H1 (cell line): ENCODE data around the gene CRNN. TPM values are rescaled to one million over a fixed set of nuclear protein-coding genes. Genes with fewer than 3 reads are reported as not detected.

Source experiments
- CTCF ChIA-PET: fragments of 300-600 bp; sonication (Branson Sonifier 250); formaldehyde crosslinking; loops from one replicate; lab custom pipeline; 2021; ENCODE audit not compliant: partially characterized antibody; lab: Charles Lee
- POLR2A ChIA-PET: fragments of 300-600 bp; sonication (Branson Sonifier 250); formaldehyde crosslinking; loops from one replicate; lab custom pipeline; 2021; ENCODE audit warnings: inconsistent platforms; ENCODE audit not compliant: partially characterized antibody; lab: Charles Lee
- DNase-seq, 2 experiments: peaks; one replicate each; pipeline versions ENCODE4 v3.0.0 to v3.0.0-alpha.2; 2010 to 2022; ENCODE audit warnings: low spot score in 2 of 2, low read depth in 1 of 2, mixed read lengths in 1 of 2
- FAIRE-seq: peaks from 2 replicates; lab custom pipeline; 2011; peaks lifted over from hg19 to GRCh38; lab: Jason Lieb, UNC
- H2AFZ ChIP-seq: 2 replicates; pipeline ENCODE4 v1.8.1; 2012; ENCODE audit warnings: low read length, inconsistent platforms
- H2AK5ac ChIP-seq: 2 replicates; pipeline ENCODE4 v1.6.1; 2013; ENCODE audit warnings: low read depth, low read length
- H2BK120ac ChIP-seq: replicated peaks from 2 replicates; pipeline ENCODE3; 2013; ENCODE audit warnings: low read depth, low read length, inconsistent platforms
- H2BK12ac ChIP-seq: 2 replicates; pipeline ENCODE4 v1.6.1; 2013; ENCODE audit warnings: low read depth, low read length
- H2BK15ac ChIP-seq: 2 replicates; pipeline ENCODE4 v1.6.1; 2013; ENCODE audit warnings: low read length
- H2BK20ac ChIP-seq: 2 replicates; pipeline ENCODE4 v1.6.1; 2013; ENCODE audit warnings: low read length
- H2BK5ac ChIP-seq: 2 replicates; pipeline ENCODE4 v1.6.1; 2013; ENCODE audit warnings: low read depth, low read length
- H3K14ac ChIP-seq: 2 replicates; pipeline ENCODE4 v1.6.1; 2013; ENCODE audit warnings: inconsistent platforms; ENCODE audit not compliant: insufficient read length
- H3K18ac ChIP-seq: 2 replicates; pipeline ENCODE4 v1.6.1; 2013; ENCODE audit warnings: low read length; ENCODE audit errors: extremely low read depth
- H3K23ac ChIP-seq: 2 replicates; pipeline ENCODE4 v1.6.1; 2013; ENCODE audit warnings: inconsistent platforms; ENCODE audit not compliant: insufficient read length
- H3K23me2 ChIP-seq: 2 replicates; pipeline ENCODE4 v1.6.1; 2013; ENCODE audit warnings: low read depth, low read length
- H3K27ac ChIP-seq: 2 replicates; pipeline ENCODE4 v1.6.1; 2011; ENCODE audit warnings: low read depth, low read length, inconsistent platforms
- H3K27me3 ChIP-seq, 4 experiments: replicated peaks in 1 of 4; 1 replicate in 1 of 4; 2 replicates in 3 of 4; pipeline versions ENCODE4 v1.6.1 to v1.8.1; 2011 to 2013; ENCODE audit warnings: low read length in 3 of 4, mild to moderate bottlenecking in 3 of 4, inconsistent platforms in 2 of 4, mixed read lengths in 2 of 4, moderate library complexity in 1 of 4; ENCODE audit not compliant: control insufficient read depth in 3 of 4, insufficient read depth in 3 of 4; ENCODE audit errors: extremely low read depth in 1 of 4
- H3K36me3 ChIP-seq, 4 experiments: 2 replicates each; pipeline versions ENCODE4 v1.6.1 to v1.8.1; 2011 to 2013; ENCODE audit warnings: mild to moderate bottlenecking in 4 of 4, low read length in 3 of 4, moderate library complexity in 2 of 4, control low read depth in 1 of 4, inconsistent platforms in 1 of 4; ENCODE audit not compliant: insufficient read depth in 4 of 4, control insufficient read depth in 2 of 4
- H3K4ac ChIP-seq: replicated peaks from 2 replicates; pipeline ENCODE3; 2013; ENCODE audit warnings: low read length, low read depth, mixed read lengths, inconsistent platforms; ENCODE audit not compliant: insufficient read length
- H3K4me1 ChIP-seq, 4 experiments: replicated peaks in 1 of 4; 1 replicate in 1 of 4; 2 replicates in 3 of 4; pipeline versions ENCODE4 v1.6.1 to v1.8.1; 2011 to 2013; ENCODE audit warnings: low read length in 3 of 4, inconsistent platforms in 2 of 4, mixed read lengths in 1 of 4; ENCODE audit not compliant: insufficient read depth in 4 of 4, control insufficient read depth in 3 of 4
- H3K4me2 ChIP-seq, 2 experiments: 2 replicates each; pipeline versions ENCODE4 v1.6.1 to v1.8.1; 2011 to 2013; ENCODE audit warnings: low read depth in 2 of 2, low read length in 2 of 2, control low read depth in 1 of 2, inconsistent platforms in 1 of 2, mild to moderate bottlenecking in 1 of 2; ENCODE audit not compliant: insufficient read depth in 1 of 2
- H3K4me3 ChIP-seq, 4 experiments: fragments of 200-600, 300-600 bp in 1 of 4; sonication (generic), shearing (Covaris generic), sonication (Bioruptor Twin) in 1 of 4; 2 replicates each; pipeline versions ENCODE4 v1.5.1 to v1.8.1; 2011 to 2016; ENCODE audit warnings: low read length in 4 of 4, low read depth in 3 of 4, control low read depth in 2 of 4, inconsistent platforms in 2 of 4, mild to moderate bottlenecking in 2 of 4, mixed read lengths in 1 of 4, moderate library complexity in 1 of 4; ENCODE audit not compliant: insufficient read depth in 2 of 4; ENCODE audit errors: extremely low read depth in 1 of 4
- H3K56ac ChIP-seq: replicated peaks from 2 replicates; pipeline ENCODE3; 2013; ENCODE audit warnings: low read depth, mild to moderate bottlenecking, mixed read lengths, low read length, inconsistent platforms; ENCODE audit not compliant: insufficient read length
- H3K79me1 ChIP-seq: 2 replicates; pipeline ENCODE4 v1.6.1; 2013; ENCODE audit warnings: low read depth, low read length, control low read depth
- H3K79me2 ChIP-seq, 2 experiments: 2 replicates each; pipeline versions ENCODE4 v1.6.1 to v1.8.1; 2012 to 2013; ENCODE audit warnings: low read length in 2 of 2, mild to moderate bottlenecking in 2 of 2, inconsistent platforms in 1 of 2; ENCODE audit not compliant: insufficient read depth in 2 of 2, control insufficient read depth in 1 of 2
- H3K9ac ChIP-seq, 4 experiments: replicated peaks in 1 of 4; 1 replicate in 1 of 4; 2 replicates in 3 of 4; pipeline versions ENCODE4 v1.6.1 to v1.8.1; 2011 to 2013; ENCODE audit warnings: low read depth in 3 of 4, low read length in 3 of 4, control low read depth in 2 of 4, mild to moderate bottlenecking in 2 of 4, moderate library complexity in 2 of 4, inconsistent platforms in 1 of 4; ENCODE audit errors: extremely low read depth in 1 of 4
- H3K9me3 ChIP-seq, 2 experiments: 2 replicates each; pipeline versions ENCODE4 v1.6.1 to v1.8.1; 2012 to 2013; ENCODE audit warnings: mild to moderate bottlenecking in 2 of 2, moderate library complexity in 2 of 2, control low read depth in 1 of 2, inconsistent platforms in 1 of 2, low read depth in 1 of 2, low read length in 1 of 2, mixed read lengths in 1 of 2; ENCODE audit not compliant: insufficient read depth in 2 of 2
- H4K20me1 ChIP-seq, 2 experiments: replicated peaks in 1 of 2; 2 replicates each; pipeline versions ENCODE3 to v1.8.1; 2011 to 2013; ENCODE audit warnings: inconsistent platforms in 2 of 2, low read length in 2 of 2, mild to moderate bottlenecking in 1 of 2; ENCODE audit not compliant: insufficient read depth in 2 of 2, control insufficient read depth in 1 of 2
- H4K5ac ChIP-seq: 2 replicates; pipeline ENCODE4 v1.6.1; 2013; ENCODE audit warnings: low read length, low read depth, mixed read lengths, inconsistent platforms; ENCODE audit not compliant: insufficient read length
- H4K8ac ChIP-seq: 2 replicates; pipeline ENCODE4 v1.8.0; 2013; ENCODE audit warnings: mild to moderate bottlenecking, moderate library complexity, low read length, inconsistent platforms; ENCODE audit not compliant: insufficient read depth; ENCODE audit errors: extremely low read depth
- H4K91ac ChIP-seq: replicated peaks from 2 replicates; pipeline ENCODE3; 2013; ENCODE audit warnings: low read length, mixed read lengths, inconsistent platforms; ENCODE audit not compliant: insufficient read length
- BACH1 ChIP-seq: IDR thresholded peaks from 2 replicates; pipeline ENCODE4 v1.6.1; 2012; ENCODE audit warnings: low read length, improper control_type of control experiment
- CBX5 ChIP-seq: fragments of 300-800, 300-1000 bp; sonication (generic); IDR thresholded peaks from 2 replicates; pipeline ENCODE4 v1.7.1; 2016; ENCODE audit warnings: antibody characterized with exemption, low read length, low read depth
- CTBP2 ChIP-seq: IDR thresholded peaks from 2 replicates; pipeline ENCODE4 v1.7.0; 2011; ENCODE audit warnings: borderline replicate concordance, mild to moderate bottlenecking, moderate library complexity, mixed read lengths, low read length; ENCODE audit not compliant: insufficient read depth, insufficient read length
- HDAC2 ChIP-seq, 2 experiments: fragments of 300-600 bp in 1 of 2; sonication (generic) in 1 of 2; IDR thresholded peaks; 2 replicates each; pipeline ENCODE4 v1.6.1; 2011 to 2012; ENCODE audit warnings: low read depth in 2 of 2, low read length in 2 of 2, mild to moderate bottlenecking in 2 of 2, moderate library complexity in 2 of 2, borderline replicate concordance in 1 of 2, inconsistent platforms in 1 of 2
- WGBS, 2 experiments: shearing (Covaris generic) in 1 of 2; methylation state at CpG; one replicate each; pipeline versions ENCODE4 v1.1.6 to v1.1.7; 2013 to 2015; ENCODE audit warnings: low lambda C conversion rate in 2 of 2, mixed read lengths in 2 of 2, inconsistent platforms in 1 of 2, low coverage in 1 of 2, missing lambda C conversion rate in 1 of 2; ENCODE audit not compliant: insufficient replicate concordance in 2 of 2, insufficient coverage in 1 of 2, insufficient read length in 1 of 2; ENCODE audit errors: extremely low coverage in 1 of 2, missing lambda C conversion rate in 1 of 2; 5-methylcytosine and 5-hydroxymethylcytosine counted together
- polyA plus RNA-seq, 7 experiments: library from polyadenylated mRNA; depleted of rRNA in 3 of 7; stranded (reverse) in 5 of 7; unstranded in 2 of 7; fragments of >200 nt in 5 of 7; fragments of 200-250 nt in 2 of 7; gene quantifications; 1 replicate in 5 of 7; 2 replicates in 1 of 7; 4 replicates in 1 of 7; pipeline versions ENCODE4 v1.2.1 to v1.2.3, GENCODE V29; 2011 to 2013; ENCODE audit warnings: missing spikeins in 2 of 7, mixed read lengths in 2 of 7
- total RNA-seq: library from RNA; stranded (reverse); fragmentation: NEBNext Ultra II Directional; extraction: Animal tissue kit (Norgen Biotek cat#: 25700); gene quantifications from 2 replicates; pipeline ENCODE4 v1.2.1, GENCODE V29; 2021

The CRNN gene
- total and polyA plus RNA-seq, 2 of the 8 experiments (the other 6 are each of a cell fraction or from before 2014, with no cell fraction given), result not detected

GRCh38 chr1:152462636-152463035, 48.6 kb upstream of the CRNN start:
- Histone ChIP-seq H2BK5ac (no peak overlapping the region), H3K23ac (no peak overlapping the region), H2AK5ac (no peak overlapping the region), H3K23me2 (no peaks in the 10 kb centered on the region; the same call in 1 of the 2 replicates), H3K9ac (no peak overlapping the region), H3K9me3 (peaks cover 14 to 31% of the 10 kb centered on the region in 2 experiments), H3K36me3 (no peaks in the 10 kb centered on the region), H3K4me1 (no peaks in the 10 kb centered on the region), H3K27me3 (no peaks in the 10 kb centered on the region), H2AFZ (no peak overlapping the region), H4K5ac (no peak overlapping the region), H2BK120ac (no peak overlapping the region), H2BK12ac (no peak overlapping the region), H3K18ac (no peak overlapping the region), H4K20me1 (no peaks in the 10 kb centered on the region), H3K27ac (no peak overlapping the region), H3K4me2 (no peak overlapping the region), H3K4me3 (no peak overlapping the region), H2BK15ac (no peak overlapping the region), H3K14ac (no peak overlapping the region), H3K79me1 (no peaks in the 10 kb centered on the region), H4K91ac (no peak overlapping the region), H4K8ac (no peak overlapping the region), H3K4ac (no peak overlapping the region), H3K56ac (no peak overlapping the region), H2BK20ac (no peak overlapping the region), H3K79me2 (no peaks in the 10 kb centered on the region)
- FAIRE-seq (no peak), DNase-seq (no peak)
- 96% methylated on average over 20 of the region's 26 CpGs; no CpG with 5 or more reads in 1 of the 2 experiments for WGBS, 2 experiments
- POLR2A ChIA-PET, result no interaction called here
- CTCF ChIA-PET, result no interaction called here
- no peak for TF ChIP-seq HDAC2 (IDR thresholded peaks at IDR 0.05; ENCODE audit: borderline replicate concordance in 1 of 2, low read depth in 2 of 2, low read length in 2 of 2)
- no peak for TF ChIP-seq BACH1
- TF ChIP-seq CTBP2, result no peak
- TF ChIP-seq CBX5, result no peak
